ENCODE measurements around the gene WTIP.

DNA sequence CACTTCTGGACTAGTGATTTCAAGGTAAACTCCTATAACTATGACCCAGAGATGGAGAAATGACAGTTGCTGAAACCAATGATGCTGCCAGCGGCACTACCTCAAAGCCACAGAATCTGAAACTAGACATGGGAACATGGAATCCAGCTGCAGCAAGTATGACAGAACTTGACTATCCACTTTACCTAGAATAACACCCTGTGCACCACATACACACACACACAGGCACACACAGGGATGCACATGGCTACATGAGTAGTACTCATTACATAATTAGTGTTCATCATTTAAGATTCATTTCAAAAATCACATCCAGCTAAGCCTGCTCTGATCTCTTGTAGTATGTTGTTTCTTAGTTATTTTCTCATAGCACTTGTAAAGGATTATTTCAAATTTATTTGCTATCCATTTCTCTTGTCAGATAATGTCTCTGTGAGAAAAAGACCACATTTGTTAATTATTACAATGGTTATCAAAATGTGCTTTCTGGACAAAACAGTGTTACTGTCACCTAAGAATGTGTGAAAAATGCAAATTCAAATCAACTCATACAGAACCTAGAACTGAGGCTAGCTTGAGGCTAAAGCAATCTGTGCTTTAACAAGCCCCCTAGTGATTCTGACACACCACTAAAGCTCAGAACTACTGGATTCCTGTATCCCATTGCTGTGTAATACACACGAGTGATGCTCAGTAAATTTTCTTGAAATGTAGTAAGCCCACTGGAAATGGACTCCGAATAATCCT is 59.4 kb downstream of the WTIP start:
- TF ChIP-seq, protein P1, sequence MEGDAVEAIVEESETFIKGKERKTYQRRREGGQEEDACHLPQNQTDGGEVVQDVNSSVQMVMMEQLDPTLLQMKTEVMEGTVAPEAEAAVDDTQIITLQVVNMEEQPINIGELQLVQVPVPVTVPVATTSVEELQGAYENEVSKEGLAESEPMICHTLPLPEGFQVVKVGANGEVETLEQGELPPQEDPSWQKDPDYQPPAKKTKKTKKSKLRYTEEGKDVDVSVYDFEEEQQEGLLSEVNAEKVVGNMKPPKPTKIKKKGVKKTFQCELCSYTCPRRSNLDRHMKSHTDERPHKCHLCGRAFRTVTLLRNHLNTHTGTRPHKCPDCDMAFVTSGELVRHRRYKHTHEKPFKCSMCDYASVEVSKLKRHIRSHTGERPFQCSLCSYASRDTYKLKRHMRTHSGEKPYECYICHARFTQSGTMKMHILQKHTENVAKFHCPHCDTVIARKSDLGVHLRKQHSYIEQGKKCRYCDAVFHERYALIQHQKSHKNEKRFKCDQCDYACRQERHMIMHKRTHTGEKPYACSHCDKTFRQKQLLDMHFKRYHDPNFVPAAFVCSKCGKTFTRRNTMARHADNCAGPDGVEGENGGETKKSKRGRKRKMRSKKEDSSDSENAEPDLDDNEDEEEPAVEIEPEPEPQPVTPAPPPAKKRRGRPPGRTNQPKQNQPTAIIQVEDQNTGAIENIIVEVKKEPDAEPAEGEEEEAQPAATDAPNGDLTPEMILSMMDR (IDR thresholded peaks at IDR 0.05): no peak
- no peak for TF ChIP-seq POLR2AphosphoS5 (IDR thresholded peaks at IDR 0.05)
